GM19099 (cell line): Measurements from ENCODE around the gene KIF26B.

ENCODE experiments used
- POLR2A ChIP-seq: IDR thresholded peaks from 3 replicates; pipeline ENCODE4 v1.6.1; 2011; ENCODE audit warnings: low read depth; ENCODE audit not compliant: insufficient read length; ENCODE audit errors: extremely low read depth

Gene KIF26B

GRCh38 chr1:245462161-245462560, 307.4 kb downstream of the KIF26B start:
- no peak for TF ChIP-seq POLR2A

GRCh38 chr1:245463392-245464165, 308.8 kb downstream of the KIF26B start:
- TF ChIP-seq POLR2A, result no peak

DNA sequence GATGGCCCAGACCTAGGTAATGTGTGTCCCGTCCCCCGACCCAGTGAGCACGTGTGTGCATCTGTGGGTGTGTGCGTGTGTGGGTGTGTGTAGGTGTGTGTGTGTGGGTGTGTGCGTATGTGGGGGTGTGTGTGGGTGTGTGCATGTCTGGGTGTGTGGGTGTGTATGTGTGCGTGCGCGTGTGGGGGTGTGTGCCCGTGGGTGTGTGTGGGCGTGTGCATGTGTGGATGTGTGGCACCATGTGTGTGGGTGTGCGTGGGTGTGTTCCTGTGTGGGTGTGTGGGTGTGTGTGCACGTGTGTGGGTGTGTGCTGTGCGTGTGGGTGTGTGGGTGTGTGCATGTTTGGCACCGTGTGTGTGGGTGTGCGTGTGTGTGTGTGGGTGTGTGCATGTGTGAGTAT, 309.5 kb downstream of the KIF26B start:
- no peak for TF ChIP-seq POLR2A

GRCh38 chr1:245465666-245466065, 310.9 kb downstream of the KIF26B start:
- TF ChIP-seq POLR2A, result no peak

- TF ChIP-seq POLR2A, result no peak
Measured at GRCh38 chr1:245466261-245466660, 311.5 kb downstream of the KIF26B start.

GRCh38 chr1:245467804-245468203, 313.0 kb downstream of the KIF26B start:
- TF ChIP-seq POLR2A, result no peak

DNA sequence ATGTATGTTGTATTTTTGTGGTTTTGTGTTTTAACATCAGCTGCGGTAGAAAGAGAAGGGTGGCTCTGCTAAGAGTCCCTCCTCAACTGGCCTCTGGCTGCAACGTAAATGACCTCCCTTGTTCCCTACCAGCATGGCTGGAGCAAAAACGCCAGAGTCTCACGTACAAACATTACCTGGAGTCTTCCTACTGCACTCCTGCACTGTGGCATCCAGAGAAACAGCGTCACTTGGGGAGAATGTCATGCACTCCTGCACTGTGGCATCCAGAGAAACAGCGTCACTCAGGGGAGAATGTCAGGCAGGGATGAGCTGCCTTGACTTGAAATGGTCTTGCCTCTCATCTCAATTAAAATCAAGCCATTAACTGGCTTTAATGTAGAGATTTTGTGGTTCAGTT, 314.2 kb downstream of the KIF26B start:
- no peak for TF ChIP-seq POLR2A

GRCh38 chr1:245469734-245470133, 314.9 kb downstream of the KIF26B start:
- TF ChIP-seq POLR2A, result no peak

GRCh38 chr1:245475126-245475525, 320.3 kb downstream of the KIF26B start:
- TF ChIP-seq POLR2A, result no peak

DNA sequence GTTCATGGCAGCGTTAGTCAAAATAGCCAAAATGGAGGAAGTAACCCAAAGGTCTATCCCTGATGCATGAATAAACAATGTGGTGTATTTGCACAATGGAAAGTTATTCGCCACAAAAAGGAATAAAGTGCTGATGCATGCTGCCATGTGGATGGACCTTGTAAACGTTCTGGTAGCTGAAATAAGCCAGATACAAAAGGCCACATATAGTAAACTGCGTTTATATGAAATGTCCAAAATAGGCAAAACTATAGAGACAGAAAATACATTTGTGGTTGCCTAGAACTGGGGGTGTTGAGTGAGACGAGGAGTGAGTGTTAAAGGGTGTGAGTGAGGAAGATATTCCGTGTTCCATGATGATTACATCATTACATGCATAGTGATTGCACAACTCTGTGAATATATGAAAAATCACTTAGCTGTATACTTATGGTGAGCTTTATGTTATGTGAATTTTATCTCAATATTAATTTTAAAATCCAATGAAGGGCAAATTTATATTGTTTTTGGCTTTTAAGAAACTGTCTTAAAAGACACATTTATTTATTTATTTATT, 321.3 kb downstream of the KIF26B start:
- TF ChIP-seq POLR2A, result no peak

GRCh38 chr1:245477941-245478340, 323.2 kb downstream of the KIF26B start:
- no peak for TF ChIP-seq POLR2A

GRCh38 chr1:245480393-245481120, 325.8 kb downstream of the KIF26B start:
- no peak for TF ChIP-seq POLR2A

DNA sequence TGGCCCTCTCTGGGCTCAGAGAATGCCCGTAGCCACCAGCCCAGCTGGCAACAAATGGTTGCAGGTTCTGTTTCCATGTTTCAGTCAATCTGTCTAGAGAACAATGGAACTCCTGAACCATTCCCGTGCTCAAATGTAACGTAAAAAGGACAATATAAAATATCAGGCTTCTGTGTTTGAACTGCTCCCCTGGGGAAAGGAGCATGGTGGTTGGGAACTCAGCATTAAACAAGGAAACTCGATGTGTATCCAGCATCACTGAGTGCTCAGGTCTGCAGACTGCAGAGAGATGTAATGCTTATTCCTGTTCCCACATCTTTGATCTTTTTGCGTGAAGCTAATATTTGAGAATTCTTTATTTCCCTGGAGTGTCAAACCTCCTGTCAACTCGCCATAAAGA, 326.5 kb downstream of the KIF26B start:
- no peak for TF ChIP-seq POLR2A

- no peak for TF ChIP-seq POLR2A
Measured at GRCh38 chr1:245483247-245483646, 328.5 kb downstream of the KIF26B start.

DNA sequence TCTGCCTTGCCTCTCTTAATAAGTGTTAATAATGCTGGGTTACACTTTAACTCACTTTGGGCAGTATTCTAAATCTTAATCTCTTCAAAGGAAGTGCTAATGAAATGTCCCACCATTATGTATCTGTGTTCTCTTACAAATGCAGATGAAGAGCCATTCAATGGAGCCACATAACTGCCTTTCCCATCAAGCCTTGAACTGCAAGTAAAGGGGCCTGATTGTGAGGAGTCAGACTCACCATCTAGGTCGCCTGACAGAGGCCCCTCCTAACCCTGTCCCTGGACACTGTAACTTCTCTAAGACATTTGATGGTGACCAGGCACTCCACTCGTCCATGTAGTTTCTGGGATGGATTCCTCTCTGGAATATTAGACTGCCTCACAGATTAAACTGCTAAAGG, 329.4 kb downstream of the KIF26B start:
- TF ChIP-seq POLR2A, result no peak

- TF ChIP-seq POLR2A, result no peak
Measured at GRCh38 chr1:245485996-245486395, 331.2 kb downstream of the KIF26B start.
